HG02798 (cell line): ENCODE measurements around the gene TSPAN11.
"Not testable (repeated sequence)": the region's sequence is repeated elsewhere in the genome, so short reads cannot be mapped to it uniquely, and the experiment has no call there.

Experiments used
- ATAC-seq: cut with Tn5 transposase; IDR thresholded peaks from one replicate; pipeline ENCODE4 v1.9.1; 2021; ENCODE audit warnings: mild to moderate bottlenecking; ENCODE audit not compliant: unreplicated experiment, poor library complexity

The TSPAN11 gene, protein sequence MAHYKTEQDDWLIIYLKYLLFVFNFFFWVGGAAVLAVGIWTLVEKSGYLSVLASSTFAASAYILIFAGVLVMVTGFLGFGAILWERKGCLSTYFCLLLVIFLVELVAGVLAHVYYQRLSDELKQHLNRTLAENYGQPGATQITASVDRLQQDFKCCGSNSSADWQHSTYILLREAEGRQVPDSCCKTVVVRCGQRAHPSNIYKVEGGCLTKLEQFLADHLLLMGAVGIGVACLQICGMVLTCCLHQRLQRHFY

DNA sequence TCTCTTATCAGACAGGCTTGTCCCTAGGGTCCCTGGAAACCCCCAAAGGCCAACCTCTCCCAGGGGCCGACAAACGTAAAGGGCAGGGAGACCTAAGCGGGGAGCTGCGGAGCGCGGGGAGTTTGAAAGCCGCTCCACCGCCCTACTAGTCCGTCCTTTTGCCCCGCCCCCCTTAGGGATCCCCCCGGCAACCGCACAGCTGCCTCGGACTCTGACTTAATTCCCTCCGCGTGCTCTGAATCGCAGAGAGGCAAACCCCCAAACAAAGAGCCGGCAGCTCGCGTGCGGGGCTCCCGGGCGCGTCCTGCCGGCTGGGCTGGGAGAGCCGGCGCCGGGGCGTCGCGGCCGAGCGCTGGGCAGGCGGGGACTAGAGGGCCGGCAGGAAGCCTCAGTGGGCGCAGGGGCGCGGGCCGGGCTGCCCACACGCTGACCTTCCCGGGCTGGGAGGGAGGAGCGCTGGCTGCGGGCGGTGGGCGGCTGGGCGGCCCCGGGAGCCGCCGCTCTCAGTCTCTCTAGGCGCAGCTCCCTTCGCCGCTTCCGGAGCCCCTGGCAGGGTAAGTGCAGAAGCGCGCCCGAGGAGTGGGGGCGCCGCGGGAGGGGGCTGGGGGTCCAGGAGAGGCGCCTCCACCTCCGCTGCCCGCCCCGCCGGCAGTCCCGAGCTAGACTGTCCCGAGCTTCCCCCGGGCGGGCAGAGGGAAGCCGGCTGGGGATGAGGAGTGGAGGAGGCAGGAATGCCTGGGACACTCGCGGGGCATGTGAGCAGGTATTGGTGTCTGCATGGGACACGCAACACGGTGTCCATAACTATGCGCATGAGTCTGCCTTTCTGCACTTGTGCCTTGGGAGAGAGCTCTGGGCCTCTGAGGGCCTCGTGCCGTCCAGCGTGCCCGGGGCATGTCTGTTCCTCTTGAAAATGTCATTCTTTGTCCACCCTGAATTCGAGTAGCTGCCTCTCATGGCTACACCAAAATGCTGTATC is at the start of gene TSPAN11:
Gene TSPAN11 (plus strand): TSS at position 506 of the 979 bp plus-strand sequence. CDS start 27,244 bp downstream, outside the sequence.
- no peak for ATAC-seq

DNA sequence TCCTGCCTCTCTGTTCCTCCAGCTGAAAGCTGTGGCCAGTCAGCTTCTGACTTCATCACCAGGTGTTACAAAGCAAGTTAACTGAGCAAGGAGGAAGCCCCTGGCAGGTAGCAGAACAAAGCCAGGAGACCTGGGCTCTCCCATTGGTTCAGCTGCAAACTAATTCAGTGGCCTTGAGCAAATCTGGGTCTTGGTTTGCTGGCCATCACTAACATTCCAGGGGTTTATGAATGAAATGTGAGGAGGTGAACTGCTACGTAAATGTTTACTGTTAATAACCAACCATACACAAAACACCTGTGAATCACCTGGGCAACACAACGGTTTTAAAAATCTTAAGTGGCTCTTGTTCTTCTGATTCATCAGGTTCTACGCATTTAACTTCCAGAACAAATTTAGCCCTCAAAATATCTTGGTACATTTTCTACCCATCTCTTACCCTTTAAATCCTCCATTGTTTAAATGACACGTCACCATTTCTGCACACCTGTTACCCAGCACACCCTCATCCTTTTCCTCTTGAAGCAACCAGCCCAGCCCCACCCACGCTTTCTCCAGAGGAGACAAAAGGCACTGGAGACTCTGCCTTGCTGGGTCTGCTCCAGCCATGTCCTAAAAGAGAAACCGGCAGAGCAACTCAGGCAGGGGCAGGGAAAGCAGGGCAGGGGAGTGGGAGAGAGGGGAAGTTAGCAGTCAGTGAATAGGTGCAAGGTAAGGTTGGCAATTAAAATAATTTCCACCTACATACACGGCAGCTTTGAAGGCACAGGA is 49.3 kb upstream of the TSPAN11 start:
- ATAC-seq, result no peak

DNA sequence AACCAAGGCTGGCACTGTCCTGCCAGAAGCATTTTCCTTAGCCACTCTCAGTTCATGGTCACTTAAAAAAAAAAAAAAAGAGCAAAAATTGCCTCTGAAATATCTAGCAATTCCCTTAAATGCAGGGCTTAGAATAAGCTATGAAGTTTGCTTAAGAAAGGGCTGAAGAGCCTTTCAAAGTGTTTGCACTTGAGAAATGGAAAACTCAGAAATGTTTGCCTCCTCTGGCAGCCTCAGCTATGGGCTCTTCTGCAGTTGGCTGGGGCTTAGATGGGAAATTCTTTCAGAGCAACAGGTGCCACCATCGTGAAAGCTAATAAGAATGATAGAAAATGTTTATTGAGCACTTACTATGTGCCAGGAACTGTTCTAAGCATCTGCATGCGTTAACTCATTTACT is 48.5 kb upstream of the TSPAN11 start:
- no peak for ATAC-seq

DNA sequence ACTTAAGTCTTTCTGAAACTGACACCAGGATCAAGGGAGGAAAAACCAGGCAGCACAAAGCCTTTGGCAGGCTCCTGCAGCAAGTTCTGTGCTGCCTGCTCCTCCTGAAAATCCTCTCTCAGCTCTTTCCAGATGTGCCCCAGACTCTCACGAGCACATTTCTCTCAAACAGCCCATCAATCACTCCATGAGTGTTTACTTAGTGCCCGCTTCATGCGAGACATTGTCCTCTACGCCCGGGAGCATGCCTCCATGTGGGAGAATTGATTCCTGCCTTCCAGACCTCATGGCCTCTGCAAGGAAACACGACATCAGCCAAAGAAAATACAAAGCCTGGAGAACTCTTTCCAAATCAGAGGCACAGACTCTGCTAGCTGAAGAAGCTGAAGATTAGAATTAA is 46.5 kb upstream of the TSPAN11 start:
- ATAC-seq, result no peak

DNA sequence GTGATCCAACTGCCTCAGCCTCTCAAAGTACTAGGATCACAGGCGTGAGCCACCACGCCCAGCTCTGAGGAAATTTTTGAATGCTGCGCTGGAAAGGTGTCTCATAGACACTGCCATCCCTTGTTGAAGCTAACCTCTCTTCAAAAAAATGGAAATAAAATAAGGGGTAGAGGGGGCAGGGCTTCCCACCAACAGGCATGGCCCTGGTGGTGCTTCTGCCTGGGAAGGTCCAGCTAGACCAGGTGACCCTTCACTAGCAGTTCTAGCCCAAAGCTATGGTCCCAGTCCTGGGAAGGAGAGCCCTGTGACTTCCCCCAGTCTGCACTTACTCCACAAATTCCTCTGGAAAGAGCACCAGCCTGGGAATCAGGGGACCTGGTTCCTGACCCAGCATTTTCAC is 45.7 kb upstream of the TSPAN11 start:
- no peak for ATAC-seq

DNA sequence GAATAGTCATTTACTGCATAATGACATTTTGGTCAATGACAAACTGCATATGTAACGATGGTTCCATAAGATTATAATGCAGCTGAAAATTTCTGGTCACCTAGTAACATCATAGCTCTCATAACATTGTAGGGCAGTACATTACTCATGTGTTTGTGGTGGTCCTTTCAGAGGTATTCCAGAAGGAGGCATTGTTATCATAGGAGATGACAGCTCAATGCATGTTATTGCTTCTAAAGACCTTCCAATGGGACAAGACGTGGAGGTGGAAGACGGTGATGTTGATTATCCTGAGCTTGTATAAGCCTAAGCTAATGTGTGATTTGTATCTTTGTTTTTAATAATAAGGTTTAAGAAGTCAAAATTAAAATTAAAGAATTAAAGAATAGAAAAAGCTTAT is 43.8 kb upstream of the TSPAN11 start:
- no peak for ATAC-seq

DNA sequence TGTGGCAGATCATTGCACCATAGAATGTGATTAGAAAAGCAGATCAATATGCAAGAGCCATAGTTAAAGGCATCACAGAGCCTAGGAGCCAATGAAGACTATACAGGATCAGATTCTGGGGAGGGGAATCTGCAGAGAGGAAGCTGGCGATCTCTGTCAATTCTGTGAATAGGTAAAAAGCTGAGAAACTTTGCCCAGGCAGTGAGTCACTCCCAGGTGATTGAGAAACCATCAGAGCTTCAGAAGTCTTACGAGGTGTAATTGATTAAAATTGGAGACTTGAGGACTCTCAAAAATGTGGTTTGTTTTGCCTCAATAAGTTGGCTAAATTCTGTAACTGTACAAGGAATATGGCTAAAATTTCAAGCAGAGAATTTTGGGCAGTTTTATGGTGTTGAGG is 41.7 kb upstream of the TSPAN11 start:
- no peak for ATAC-seq

DNA sequence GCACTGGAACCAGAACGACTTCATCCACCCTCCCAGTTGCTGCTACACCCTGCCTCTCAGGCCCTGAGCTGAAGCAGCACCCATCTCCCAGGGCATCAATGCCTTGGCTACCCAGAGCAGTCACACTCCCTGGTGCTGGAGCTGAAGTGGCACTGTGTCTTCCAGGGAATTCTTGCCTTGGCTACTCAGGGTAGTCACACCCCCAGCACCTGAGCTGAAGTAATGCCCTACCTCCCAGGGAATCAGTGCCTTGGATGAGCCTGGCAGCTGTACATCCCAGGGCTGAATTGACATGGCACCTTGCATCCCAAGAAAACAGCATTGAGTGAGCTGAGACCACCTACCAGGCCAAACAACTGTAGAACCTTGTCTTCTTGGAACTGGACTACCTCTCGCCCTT is 41.2 kb upstream of the TSPAN11 start:
- ATAC-seq, result no peak

DNA sequence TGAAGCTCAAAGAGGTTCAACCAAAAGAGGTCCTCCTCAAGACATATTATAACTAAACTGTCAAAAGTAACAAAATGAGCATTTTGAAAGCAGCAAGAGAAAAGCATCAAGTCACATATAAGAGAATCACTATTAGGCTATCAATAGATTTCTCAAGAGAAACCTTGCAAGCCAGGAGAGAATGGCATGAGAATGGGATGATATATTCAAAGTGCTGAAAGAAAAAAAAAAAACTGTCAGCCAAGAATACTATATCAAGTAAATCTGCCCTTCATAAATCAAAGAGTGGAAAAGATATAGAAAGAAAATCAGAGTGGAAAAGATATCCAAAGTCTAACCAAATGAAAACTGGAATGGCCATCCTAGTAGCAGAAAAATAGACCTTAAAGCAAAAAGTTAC is 39.3 kb upstream of the TSPAN11 start:
- no peak for ATAC-seq

DNA sequence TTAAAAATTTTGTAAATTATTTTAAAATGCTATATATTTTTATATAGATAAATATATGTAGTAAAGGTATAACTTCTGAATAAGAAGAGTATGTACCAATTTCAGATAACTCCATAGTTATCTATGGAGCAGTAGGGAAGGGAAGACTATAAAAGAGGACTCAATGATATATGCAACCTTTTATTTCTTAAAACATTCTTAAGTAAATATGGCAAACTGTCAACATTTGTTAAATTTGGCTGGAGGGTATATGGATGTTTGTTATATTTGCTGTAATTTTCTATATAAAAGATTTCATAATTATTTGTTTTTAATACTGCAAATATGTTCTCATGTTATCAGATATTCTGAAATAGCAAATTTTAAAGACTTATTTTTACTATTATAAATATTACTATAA is 38.3 kb upstream of the TSPAN11 start:
- no peak for ATAC-seq

DNA sequence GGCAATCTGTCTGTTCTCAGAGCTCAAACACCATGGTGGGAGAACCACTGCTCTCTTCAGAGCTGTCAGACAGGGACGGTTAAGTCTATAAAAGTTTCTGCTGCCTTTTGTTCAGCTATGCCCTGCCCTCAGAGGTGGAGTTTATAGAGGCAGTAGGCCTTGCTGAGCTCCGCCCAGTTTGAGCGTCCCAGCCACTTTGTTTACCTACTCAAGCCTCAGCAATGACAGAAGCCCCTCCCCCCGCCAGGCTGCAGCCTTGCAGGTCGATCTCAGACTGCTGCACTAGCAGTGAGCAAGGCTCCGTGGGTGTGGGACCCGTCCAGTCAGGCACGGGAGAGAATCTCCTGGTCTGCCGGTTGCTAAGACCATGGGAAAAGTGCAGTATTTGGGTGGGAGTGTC is 32.0 kb upstream of the TSPAN11 start:
- not testable (repeated sequence) for ATAC-seq

DNA sequence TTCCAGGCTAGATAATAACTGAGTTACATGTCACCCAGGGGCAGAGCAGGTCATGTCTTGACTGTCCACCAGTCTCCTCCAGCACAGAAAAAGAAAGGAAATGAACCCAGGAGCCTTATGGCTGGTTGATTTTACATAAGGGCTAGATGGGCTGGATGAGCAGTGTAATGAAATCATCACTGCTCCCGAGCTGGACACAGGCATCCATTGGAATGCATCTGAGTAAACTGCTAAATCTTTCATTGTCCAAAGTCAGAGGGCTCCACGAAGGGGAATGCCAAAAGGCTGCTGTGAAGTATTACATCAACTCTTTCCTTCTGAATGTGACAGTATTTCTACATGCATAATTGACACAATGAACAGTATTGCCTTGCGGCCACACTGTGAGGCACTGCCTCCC is 30.1 kb upstream of the TSPAN11 start:
- no peak for ATAC-seq

DNA sequence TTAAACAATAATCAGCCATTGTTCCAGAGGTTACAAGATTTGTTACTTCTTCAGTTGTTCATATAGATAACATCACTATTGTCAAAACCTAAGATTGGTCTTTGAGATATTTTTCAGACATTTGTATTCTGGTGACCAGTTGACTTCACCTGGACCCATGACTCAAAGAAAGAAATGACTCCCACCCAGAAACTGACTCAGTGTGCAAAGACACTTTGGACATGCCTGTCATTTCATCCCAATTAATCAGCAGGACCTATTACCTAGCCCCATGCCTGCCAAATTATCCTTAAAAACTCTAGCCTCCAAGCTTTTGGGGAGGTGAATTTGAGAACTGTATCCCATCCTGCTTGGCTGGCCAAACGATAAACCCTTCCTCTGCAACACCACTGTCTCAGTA is 27.7 kb upstream of the TSPAN11 start:
- ATAC-seq, result no peak

DNA sequence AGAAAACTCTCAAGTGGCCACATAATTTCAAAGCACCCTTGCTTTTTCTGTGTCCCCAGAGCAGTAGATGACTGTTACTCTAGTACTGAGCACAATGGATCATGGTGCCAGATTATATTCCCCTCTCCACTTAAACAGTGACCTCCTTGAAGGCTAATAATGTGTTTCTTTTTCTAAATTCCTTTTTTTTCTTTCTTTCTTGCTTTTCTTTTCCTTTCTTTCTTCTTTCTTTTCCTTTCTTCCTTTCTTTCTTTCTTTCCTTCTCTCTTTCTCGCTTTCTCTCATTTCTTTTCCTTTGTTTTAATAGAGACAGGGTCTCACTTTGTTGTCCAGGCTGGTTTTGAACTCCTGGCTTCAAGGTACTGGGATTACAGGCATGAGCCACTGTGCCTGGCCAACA is 26.2 kb upstream of the TSPAN11 start:
- ATAC-seq, result no peak

DNA sequence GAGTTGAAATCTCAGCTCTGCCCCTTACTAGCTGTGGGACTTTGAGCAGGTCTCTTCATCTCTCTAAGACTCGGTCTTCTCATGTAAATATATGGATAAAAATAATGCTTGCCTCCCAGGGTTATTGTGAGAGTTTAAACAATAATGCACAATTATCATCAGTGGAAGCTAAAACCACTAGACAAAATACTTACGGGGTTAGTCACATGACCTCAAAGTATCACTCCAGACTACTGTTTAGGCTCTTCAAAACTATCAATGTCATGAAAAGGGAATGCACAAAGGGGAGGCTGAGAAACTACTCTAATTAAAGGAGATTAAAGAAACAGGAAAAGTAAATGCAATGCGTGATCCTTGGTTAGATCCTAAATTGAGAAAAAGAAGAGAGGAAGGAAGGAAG is 24.5 kb upstream of the TSPAN11 start:
- no peak for ATAC-seq

DNA sequence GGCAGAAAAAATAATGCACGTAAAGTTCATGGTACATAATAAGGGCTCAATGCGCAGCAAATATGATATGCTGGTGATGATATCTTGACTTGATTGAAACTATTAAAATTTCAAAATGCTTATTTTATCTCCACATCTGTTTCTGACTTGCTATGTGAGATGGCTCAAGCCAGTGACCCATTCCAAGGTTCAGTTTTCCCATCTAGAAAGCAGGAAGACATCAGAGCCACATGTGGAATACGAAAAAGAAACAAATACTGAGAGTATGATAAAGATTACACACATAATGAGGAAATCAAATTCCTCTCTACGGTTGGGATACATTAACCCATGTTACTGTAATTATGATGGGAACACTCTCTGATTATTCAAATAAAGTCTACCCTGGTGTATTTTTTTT is 24.0 kb upstream of the TSPAN11 start:
- no peak for ATAC-seq

DNA sequence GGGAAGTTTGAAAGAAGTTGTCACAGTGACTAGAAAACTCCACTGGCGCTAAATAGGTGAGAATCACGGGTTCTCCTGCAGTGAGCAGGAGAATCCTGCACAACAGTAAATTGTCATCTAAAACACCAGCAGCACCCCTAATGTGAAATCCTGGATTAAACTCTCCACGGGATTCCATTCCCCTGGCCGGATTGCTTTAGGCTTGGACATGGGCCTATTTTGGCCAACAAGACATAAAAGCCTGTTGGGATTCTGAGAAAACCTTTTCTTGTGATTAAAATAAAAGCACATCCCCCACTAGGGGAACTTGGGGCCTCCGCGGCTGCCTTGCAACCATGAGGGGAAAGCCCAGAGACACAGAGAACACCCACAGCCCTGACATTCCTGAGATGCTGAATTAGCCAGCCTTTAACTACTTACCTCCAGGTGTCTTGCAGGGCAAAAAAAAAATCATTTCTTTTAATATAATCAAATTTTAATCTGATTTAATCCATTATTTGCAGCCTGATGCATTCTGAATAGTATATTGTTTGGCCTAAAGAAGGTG is 21.0 kb upstream of the TSPAN11 start:
- ATAC-seq, result no peak

DNA sequence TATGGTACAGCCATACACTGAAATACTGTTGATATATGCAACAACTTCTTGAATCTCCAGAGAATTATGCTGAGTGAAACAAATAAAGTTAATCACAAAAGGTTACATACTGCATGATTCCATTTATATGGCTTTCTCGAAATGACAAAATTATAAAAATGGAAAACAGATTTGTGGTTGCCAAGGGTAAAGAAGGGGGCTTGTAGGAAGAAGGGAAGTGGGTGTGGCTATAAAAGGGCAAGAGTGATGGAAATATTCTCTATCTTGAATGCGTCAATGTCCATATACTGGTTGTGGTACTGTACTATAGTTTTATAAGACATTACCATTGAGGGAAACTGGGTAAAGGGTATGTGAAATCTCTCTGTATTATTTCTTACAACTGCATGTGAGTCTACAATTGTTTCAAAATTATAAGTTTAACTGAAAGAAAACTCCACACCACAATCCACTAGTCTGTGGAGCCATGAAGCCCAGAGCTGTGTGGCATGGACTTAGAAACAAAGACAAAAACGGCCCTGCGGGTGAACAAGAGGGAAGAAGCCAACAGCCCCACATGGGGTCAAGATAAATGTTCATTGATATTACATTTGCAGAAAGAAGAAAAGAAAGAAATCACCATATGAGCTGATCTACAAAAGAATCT is 18.3 kb upstream of the TSPAN11 start:
- ATAC-seq, result no peak

DNA sequence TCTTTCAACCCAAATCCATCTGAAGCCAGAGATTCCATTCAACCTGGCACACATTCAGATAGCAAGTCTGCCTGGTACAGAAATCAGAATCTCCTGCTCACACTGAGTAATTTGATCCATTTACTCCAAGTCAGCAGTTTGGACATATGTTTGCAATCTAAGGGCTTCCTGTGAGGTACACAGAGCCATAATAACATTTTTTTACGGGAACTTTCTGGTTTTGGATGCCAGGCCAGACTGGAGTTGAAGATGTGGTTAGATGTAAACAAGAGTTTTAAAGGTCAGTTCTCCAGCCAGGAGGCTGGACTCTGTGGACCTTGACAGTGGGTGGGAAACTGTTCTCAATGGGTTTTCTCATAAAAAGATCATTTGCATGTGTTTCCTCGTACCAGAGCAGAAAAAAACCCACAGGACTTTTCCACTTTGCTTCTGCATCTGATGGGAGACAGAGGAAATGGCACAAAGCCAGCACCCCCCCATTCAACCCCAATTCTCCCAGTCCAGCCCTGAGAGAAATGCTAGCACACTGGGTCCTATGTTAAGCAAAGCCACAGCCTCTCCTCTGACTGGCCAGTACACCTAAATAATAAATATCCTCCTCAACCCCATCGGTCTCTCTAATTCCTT is 17.7 kb upstream of the TSPAN11 start:
- no peak for ATAC-seq
